ENCODE results near the gene CCDC122. TPM values are rescaled to one million over a fixed set of nuclear protein-coding genes. Genes with fewer than 3 reads are reported as not detected.

The CCDC122 gene
- total RNA-seq, 2 experiments from 2014 or later = 0.52 to 0.64 TPM

DNA sequence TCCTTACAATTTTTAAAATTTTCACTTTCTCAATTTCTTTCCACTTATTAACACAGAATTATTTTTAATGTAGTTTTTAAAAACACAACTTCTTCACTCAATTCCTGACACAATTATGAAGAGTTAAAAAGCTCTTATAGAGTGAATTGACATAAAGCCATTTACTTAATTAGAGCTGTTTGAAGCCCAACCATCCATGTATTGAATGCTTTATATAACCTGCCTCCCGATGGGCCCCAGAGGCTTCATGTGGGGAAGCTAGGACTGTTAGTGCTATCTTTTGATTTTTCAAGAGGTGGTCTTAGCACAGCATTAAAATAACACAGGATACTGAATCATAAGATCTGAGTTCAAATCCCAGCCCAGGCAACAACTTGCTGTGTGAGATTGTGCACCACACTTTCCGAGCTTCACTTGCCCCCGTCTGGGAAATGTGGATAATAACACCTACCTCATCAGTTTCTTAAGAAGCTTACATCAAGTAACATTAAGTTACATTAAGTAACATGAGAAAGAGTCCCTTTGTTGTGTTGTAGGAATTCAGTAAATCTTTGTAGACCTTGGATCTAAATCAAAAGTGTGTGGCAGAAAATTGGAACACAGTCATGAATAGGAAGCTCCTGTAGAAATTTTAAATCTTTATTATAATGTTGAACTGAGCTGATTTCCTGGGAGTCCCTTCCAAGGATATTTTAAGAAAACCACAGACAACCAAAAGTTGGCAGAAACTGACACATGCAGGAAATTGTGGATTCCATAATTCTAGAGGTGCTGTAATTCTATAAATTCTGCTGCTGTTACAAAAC, 87.3 kb downstream of the CCDC122 start:
- Histone ChIP-seq H3K4me1 (ENCODE audit: insufficient read depth, low read length) (peaks cover 4% of the 10 kb centered on the region), H3K27ac (ENCODE audit: low read depth in 1 of 2, low read length in 2 of 2) (no peak overlapping the region), H3K4me3 (ENCODE audit: low read length) (no peak overlapping the region), H3K36me3 (ENCODE audit: insufficient read depth, low read length) (no peaks in the 10 kb centered on the region), H3K9me3 (ENCODE audit: control insufficient read depth in 1 of 2, insufficient read depth in 1 of 2, low read length in 2 of 2) (no peaks in the 10 kb centered on the region), H3K27me3 (ENCODE audit: control insufficient read depth in 1 of 2, insufficient read depth in 2 of 2, low read length in 2 of 2) (peaks cover 22 to 34% of the 10 kb centered on the region in 2 experiments)
- Mint-ChIP-seq H3K4me1 (ENCODE audit: low read depth) (peaks cover 13% of the 10 kb centered on the region), H3K27ac (no peak overlapping the region), H3K36me3 (ENCODE audit: low read depth) (no peaks in the 10 kb centered on the region), H3K27me3 (peaks cover 45% of the 10 kb centered on the region), H3K9me3 (no peaks in the 10 kb centered on the region), H3K4me3 (no peak overlapping the region)
- intact Hi-C loops (cut with DNase I, micrococcal nuclease) = no loop called here
- ChIA-PET CTCF (no interaction called here), POLR2A (no interaction called here)
- DNase-seq = no peak
- ATAC-seq (ENCODE audit: poor library complexity) = no peak
- TF ChIP-seq, protein P1, sequence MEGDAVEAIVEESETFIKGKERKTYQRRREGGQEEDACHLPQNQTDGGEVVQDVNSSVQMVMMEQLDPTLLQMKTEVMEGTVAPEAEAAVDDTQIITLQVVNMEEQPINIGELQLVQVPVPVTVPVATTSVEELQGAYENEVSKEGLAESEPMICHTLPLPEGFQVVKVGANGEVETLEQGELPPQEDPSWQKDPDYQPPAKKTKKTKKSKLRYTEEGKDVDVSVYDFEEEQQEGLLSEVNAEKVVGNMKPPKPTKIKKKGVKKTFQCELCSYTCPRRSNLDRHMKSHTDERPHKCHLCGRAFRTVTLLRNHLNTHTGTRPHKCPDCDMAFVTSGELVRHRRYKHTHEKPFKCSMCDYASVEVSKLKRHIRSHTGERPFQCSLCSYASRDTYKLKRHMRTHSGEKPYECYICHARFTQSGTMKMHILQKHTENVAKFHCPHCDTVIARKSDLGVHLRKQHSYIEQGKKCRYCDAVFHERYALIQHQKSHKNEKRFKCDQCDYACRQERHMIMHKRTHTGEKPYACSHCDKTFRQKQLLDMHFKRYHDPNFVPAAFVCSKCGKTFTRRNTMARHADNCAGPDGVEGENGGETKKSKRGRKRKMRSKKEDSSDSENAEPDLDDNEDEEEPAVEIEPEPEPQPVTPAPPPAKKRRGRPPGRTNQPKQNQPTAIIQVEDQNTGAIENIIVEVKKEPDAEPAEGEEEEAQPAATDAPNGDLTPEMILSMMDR (IDR thresholded peaks at IDR 0.05) = no peak

DNA sequence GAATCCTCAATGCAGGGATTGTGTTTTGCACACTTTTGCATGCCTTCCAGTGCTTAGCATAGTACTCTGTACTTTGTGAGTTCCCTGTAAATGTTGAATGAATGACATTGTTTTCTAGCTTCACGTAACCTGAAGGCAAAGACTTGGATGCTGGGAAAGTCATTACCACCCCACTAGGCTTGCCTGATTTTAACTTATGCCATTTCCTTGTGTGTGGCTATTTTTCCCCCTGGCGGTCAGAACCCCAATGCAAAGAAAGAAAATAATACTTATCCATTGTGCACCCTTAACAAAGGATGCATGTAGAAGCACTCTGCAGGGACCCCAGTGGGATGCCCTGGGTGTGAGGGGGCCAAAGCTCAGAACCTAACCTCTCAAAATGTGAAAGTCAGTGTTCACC, 91.5 kb downstream of the CCDC122 start:
- Histone ChIP-seq H3K4me3 (ENCODE audit: low read length) (no peak overlapping the region), H3K36me3 (ENCODE audit: insufficient read depth, low read length) (no peaks in the 10 kb centered on the region), H3K27me3 (ENCODE audit: control insufficient read depth in 1 of 2, insufficient read depth in 2 of 2, low read length in 2 of 2) (peaks cover 35 to 48% of the 10 kb centered on the region in 2 experiments), H3K27ac (ENCODE audit: low read depth in 1 of 2, low read length in 2 of 2) (no peak overlapping the region), H3K4me1 (ENCODE audit: insufficient read depth, low read length) (peaks cover 17% of the 10 kb centered on the region), H3K9me3 (ENCODE audit: control insufficient read depth in 1 of 2, insufficient read depth in 1 of 2, low read length in 2 of 2) (no peaks in the 10 kb centered on the region)
- POLR2A ChIA-PET = no interaction called here
- Mint-ChIP-seq H3K4me1 (ENCODE audit: low read depth) (peaks cover 8% of the 10 kb centered on the region), H3K27me3 (peaks cover 58% of the 10 kb centered on the region), H3K9me3 (no peaks in the 10 kb centered on the region), H3K4me3 (peak overlapping the region; percentile 64), H3K27ac (no peak overlapping the region), H3K36me3 (ENCODE audit: low read depth) (no peaks in the 10 kb centered on the region)
- ATAC-seq (ENCODE audit: poor library complexity) (no peak), DNase-seq (no peak)
- TF ChIP-seq, protein P1 (IDR thresholded peaks at IDR 0.05) = no peak
- CTCF ChIA-PET = interaction anchor here (0.9 kb wide), 1 partner anchor 16 kb away, joined by 3 read pairs; no protein-coding TSS in a partner anchor
- intact Hi-C loops (cut with DNase I, micrococcal nuclease) = no loop called here

DNA sequence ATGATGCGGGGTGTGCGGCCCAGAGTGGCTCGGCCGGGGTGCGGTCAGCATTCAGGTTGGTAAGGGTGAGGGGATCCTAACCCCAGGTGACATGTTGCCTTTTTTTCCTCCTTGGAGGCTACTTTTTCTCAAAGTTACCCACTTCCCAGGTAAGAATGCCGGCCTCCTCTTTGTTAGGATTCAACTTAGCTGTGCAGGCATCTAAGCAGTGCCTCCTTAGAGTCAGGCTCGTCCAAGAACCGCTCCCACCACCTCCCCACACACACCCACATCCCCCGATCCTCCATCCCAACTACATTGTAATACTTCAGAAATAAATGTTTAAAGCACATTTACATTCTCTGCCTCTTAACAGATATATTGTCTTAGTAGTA, 92.0 kb downstream of the CCDC122 start:
- H3K36me3 Mint-ChIP-seq (ENCODE audit: low read depth) = no peaks in the 10 kb centered on the region
- no peaks in the 10 kb centered on the region for H3K9me3 Mint-ChIP-seq
- H3K27ac Mint-ChIP-seq = no peak overlapping the region
- peaks cover 8% of the 10 kb centered on the region for H3K4me1 Mint-ChIP-seq (ENCODE audit: low read depth)
- TF ChIP-seq, protein P1 (IDR thresholded peaks at IDR 0.05) = no peak
- H3K27ac ChIP-seq (ENCODE audit: low read depth in 1 of 2, low read length in 2 of 2) = no peak overlapping the region
- peaks cover 58% of the 10 kb centered on the region for H3K27me3 Mint-ChIP-seq
- no peaks in the 10 kb centered on the region for H3K36me3 ChIP-seq (ENCODE audit: insufficient read depth, low read length)
- peak overlapping the region; percentile 64 for H3K4me3 Mint-ChIP-seq
- no peak for DNase-seq
- H3K27me3 ChIP-seq (ENCODE audit: control insufficient read depth in 1 of 2, insufficient read depth in 2 of 2, low read length in 2 of 2) = peaks cover 35 to 50% of the 10 kb centered on the region in 2 experiments
- H3K4me1 ChIP-seq (ENCODE audit: insufficient read depth, low read length) = peaks cover 17% of the 10 kb centered on the region
- ChIA-PET POLR2A (no interaction called here), CTCF (interaction anchor here (0.9 kb wide), 1 partner anchor 17 kb away, joined by 3 read pairs; no protein-coding TSS in a partner anchor)
- ATAC-seq (ENCODE audit: poor library complexity) = no peak
- intact Hi-C loops (cut with DNase I, micrococcal nuclease) = no loop called here
- no peaks in the 10 kb centered on the region for H3K9me3 ChIP-seq (ENCODE audit: control insufficient read depth in 1 of 2, insufficient read depth in 1 of 2, low read length in 2 of 2)
- peak overlapping the region; percentile 7 for H3K4me3 ChIP-seq (ENCODE audit: low read length)
